WI38 (cell line): ENCODE measurements around the gene ABLIM1.

Experiments used
- H3K4me3 ChIP-seq: 2 replicates; pipeline ENCODE4 v1.5.1; 2011; ENCODE audit warnings: low read depth, mild to moderate bottlenecking, control low read depth, low read length
- TF ChIP-seq, protein P1 (sequence below): IDR thresholded peaks from 2 replicates; pipeline ENCODE4 v1.5.1; 2012; ENCODE audit warnings: low read depth, mild to moderate bottlenecking, control low read depth, low read length

The ABLIM1 gene

DNA sequence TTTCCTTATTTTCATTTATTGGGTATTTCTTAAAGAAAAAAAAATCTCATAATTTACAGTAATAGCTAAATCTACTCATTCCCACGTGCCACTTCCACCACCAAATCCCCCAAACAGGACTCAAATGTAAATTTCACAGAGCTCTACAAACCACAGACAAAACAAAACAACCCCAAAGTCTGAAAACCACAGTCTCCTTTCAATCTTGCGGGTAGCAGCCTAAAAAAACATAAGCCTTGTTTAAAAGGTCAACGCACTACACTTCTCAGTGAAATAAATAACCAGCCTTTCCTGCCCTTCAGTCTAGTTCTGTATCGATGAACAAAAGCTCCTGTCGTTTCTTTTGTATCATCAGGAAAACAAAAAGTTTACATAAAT is 132.0 kb downstream of the ABLIM1 start:
- H3K4me3 ChIP-seq, result no peak overlapping the region
- TF ChIP-seq, protein P1, sequence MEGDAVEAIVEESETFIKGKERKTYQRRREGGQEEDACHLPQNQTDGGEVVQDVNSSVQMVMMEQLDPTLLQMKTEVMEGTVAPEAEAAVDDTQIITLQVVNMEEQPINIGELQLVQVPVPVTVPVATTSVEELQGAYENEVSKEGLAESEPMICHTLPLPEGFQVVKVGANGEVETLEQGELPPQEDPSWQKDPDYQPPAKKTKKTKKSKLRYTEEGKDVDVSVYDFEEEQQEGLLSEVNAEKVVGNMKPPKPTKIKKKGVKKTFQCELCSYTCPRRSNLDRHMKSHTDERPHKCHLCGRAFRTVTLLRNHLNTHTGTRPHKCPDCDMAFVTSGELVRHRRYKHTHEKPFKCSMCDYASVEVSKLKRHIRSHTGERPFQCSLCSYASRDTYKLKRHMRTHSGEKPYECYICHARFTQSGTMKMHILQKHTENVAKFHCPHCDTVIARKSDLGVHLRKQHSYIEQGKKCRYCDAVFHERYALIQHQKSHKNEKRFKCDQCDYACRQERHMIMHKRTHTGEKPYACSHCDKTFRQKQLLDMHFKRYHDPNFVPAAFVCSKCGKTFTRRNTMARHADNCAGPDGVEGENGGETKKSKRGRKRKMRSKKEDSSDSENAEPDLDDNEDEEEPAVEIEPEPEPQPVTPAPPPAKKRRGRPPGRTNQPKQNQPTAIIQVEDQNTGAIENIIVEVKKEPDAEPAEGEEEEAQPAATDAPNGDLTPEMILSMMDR, result no peak

DNA sequence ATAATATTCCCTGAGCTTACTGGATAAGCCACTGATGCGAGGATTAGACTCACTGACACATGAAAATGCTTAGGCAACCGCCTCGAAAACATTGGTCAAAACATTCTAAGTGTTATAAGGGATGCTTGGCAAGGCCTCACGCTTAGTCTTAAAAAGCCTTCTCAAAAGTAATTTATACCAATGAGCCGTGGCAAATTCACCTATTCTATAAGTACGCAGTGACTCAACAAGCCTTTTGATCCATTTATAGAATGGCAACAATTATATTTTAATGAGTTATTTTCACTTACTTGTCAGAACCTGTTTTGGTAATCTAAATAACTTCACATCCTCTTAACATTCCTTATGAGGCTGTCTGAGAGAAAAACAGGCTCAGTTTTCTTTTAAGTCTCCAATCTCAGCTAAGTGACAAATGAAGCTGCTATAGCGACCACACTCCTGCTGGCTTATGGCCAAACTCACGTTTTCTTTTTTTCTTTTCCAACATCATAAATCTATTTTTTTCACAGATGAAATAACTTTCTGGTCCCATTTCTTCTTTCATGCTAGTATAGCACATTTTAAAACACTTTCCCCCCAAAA is 132.6 kb downstream of the ABLIM1 start:
- no peak overlapping the region for H3K4me3 ChIP-seq
- TF ChIP-seq, protein P1, result no peak

- TF ChIP-seq, protein P1, result no peak
- no peak overlapping the region for H3K4me3 ChIP-seq
Observed at GRCh38 chr10:114523876-114524275, 134.2 kb downstream of the ABLIM1 start.

- no peak overlapping the region for H3K4me3 ChIP-seq
- TF ChIP-seq, protein P1, result no peak
Observed at GRCh38 chr10:114521255-114521654, 136.8 kb downstream of the ABLIM1 start.

- TF ChIP-seq, protein P1, result no peak
- H3K4me3 ChIP-seq, result no peak overlapping the region
Observed at GRCh38 chr10:114520453-114520852, 137.6 kb downstream of the ABLIM1 start.

DNA sequence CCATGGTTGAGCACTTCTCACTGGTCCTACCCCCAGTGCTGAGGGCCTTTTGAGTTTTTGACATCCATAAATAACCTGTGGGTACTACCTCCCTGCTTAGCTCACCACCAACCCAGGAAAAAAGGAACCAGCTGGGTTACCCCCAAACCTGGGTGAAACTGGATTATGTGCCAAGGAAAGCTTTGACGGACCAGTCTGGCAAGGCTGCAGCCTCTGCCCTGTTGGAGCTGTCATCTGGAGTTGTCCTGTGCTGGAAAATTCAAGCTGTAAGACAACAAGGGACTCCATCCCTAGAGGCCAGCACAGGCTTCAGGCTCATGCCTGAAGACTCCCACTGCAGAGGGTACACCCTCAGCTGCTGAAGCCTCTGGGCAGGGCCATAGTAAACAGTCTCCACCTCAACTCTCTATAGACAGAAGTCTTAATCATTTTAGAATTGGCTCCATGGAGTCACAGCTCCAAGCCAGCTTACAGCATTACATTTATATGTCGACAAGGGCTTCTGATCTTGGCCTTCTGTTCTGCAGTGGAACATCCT is 138.2 kb downstream of the ABLIM1 start:
- H3K4me3 ChIP-seq, result no peak overlapping the region
- TF ChIP-seq, protein P1, result no peak

DNA sequence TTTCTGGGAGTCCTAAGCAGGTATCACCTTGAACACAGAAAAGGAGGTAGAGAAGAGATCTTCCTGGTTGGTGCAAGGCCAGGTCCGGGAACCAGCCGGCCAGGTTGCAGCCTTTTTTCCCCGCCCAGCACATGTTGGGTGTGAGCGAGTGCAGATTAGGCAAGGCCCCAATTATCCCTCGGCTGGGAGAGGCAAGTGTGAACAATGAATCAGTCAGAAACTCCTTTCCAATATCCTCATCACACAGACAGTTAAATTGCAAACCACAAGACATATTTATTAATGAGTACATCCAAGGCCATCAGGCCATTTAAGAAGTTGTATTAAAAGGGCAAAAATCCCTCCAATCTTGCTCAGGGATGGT is 138.8 kb downstream of the ABLIM1 start:
- TF ChIP-seq, protein P1, result no peak
- no peak overlapping the region for H3K4me3 ChIP-seq
